ENCODE measurements around the gene EFNA5. TPM values are rescaled to one million over a fixed set of nuclear protein-coding genes. Genes with fewer than 3 reads are reported as not detected.
A peak's percentile ranks its signal among the peaks of the same experiment; 100 is the strongest.

EFNA5 gene
- total RNA-seq, 1 experiment from 2014 or later, result 13.1 TPM

- DNase-seq (ENCODE audit: low read depth), result peak; percentile 54
Measured at GRCh38 chr5:107673039-107673367, 2.3 kb upstream of the EFNA5 start.

- peak; percentile 97 for DNase-seq (ENCODE audit: low read depth)
Measured at GRCh38 chr5:107672211-107673038, 1.7 kb upstream of the EFNA5 start.

DNA sequence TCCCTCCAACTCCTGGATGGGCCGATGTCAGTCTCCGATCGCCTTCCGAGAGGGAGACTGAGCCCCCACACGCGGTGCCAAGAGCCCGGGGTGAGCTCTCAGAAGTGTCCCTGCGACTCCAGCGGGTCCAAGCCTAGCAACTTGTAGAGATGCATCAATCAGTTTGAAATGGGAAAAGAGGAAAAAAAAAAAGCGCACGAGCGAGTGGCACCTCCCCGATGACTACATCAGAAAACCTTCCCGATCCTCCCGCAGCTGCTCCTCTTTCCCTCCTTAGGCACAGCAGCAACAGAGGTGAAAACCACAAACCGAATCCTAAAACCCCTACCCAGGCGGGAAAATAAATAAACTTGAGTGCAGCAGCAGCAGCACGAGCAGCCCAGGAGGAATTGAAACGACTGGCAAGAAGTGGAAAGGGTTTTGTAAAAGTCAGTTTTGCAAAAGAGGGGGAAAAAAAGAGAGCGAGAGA is 1.0 kb upstream of the EFNA5 start:
- DNase-seq (ENCODE audit: low read depth), result peak; percentile 89

- DNase-seq (ENCODE audit: low read depth), result peak; percentile 43
Measured at GRCh38 chr5:107670087-107670931, 428 bp downstream of the EFNA5 start.

DNA sequence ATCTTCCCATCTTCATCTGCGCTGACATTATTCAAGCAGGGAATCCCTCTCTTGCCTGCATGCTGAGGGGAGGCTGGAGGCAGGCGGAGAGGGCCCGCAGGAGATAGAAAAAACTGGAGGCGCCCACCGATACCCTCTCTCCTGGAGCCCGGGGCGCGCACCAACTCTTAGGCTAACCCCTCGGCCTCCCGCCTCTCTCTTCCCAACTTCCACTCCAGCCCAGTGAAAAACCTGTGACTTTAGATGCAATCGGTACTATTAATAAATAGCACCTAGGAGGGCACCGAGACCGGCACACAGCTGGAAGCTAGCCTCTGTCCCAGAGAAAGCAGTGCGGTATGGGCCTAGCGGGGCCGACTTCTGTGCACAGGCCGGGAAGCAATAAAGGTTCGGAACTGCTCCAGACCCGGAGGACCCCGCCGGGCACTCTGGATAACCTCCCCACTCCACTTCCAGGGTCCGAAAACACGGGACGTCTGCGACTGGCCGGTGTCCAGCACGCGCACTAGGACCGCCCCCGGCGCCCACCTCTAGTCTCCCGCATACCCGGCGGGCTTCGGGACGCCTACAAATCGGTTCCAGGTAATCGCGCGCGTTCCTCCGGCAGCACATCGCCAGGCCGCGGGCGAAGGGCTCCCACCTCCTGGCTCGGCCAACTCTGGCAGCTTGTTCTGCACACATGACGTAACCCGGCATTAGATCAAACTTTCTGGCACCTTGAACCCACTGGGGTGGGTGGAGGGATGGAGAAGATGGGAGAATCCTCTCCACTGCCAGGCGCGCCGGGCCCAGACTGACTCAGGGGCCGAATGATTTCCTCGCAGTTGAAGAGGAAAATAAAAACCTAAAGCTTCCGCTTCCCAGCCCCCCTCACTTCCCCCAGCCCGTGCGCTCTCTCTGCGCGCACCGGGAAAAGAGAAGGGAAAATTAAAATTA is 1.4 kb downstream of the EFNA5 start:
- peak; percentile 36 for DNase-seq (ENCODE audit: low read depth)

DNA sequence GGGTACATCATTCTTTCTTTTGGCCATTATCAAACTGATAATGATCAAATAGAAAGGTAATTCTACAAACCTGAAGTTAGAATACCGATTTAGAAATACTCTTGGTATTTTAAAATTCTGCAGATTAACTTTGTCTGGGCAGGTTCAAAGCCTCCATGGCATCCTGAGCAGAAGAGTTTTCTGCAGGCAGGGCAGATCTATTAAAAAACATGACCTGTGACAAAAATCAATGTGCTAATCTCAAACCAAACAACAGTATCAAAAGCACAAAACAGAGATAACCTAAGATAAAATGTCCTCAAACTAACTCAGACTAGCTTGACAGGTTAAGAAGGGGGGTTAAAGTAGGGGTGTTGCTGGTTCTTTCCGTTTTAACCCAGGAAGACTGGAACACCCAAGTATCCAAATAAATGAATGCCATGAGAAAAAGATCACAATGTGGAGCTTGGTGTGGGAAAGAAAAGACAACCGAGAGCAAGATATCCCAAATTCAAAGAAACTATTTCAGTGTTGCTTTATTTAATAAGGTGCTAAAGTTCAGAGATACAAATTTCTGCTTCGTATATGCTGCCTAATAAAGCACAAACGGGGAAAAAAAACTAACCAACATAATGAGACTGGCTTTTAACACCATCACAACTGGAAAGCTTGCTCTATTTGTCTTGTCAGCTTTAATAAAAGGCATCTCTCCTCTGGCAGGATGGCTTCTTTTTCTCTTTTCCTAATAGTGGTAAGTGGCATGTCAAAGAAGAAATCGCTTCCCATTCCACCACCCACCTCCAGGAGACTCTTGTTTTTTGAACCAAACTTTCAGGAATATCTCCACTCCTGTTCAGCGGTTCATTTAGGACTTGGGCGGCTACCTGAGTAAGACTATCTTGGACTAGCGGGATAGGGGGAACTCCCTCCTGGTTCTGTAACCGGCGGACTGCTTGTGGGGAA is 2.3 kb downstream of the EFNA5 start:
- DNase-seq (ENCODE audit: low read depth), result no peak

- DNase-seq (ENCODE audit: low read depth), result no peak
Measured at GRCh38 chr5:107666051-107666655, 4.6 kb downstream of the EFNA5 start.

GRCh38 chr5:107665036-107665570 is 5.6 kb downstream of the EFNA5 start:
- DNase-seq (ENCODE audit: low read depth), result no peak

- DNase-seq (ENCODE audit: low read depth), result no peak
Measured at GRCh38 chr5:107663697-107664096, 7.0 kb downstream of the EFNA5 start.

DNA sequence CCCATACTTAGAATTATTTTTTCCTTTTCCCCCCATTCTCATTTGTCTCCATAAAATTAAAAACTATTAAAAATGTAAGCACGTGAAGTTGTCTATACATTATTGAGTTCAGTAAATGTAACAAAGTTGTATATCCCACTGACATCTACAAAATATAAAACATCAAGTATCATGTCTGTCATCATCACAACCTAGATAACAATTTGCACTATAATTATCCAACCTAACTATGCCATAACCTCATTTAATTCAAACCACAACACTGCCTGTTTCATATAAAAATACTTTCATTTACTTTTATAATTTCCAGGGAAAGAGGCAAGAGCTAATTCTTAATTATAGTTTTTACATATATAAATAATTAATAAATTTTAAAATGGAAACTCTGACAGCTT is 9.1 kb downstream of the EFNA5 start:
- DNase-seq (ENCODE audit: low read depth), result no peak

- DNase-seq (ENCODE audit: low read depth), result no peak
Measured at GRCh38 chr5:107661038-107661649, 9.6 kb downstream of the EFNA5 start.

DNA sequence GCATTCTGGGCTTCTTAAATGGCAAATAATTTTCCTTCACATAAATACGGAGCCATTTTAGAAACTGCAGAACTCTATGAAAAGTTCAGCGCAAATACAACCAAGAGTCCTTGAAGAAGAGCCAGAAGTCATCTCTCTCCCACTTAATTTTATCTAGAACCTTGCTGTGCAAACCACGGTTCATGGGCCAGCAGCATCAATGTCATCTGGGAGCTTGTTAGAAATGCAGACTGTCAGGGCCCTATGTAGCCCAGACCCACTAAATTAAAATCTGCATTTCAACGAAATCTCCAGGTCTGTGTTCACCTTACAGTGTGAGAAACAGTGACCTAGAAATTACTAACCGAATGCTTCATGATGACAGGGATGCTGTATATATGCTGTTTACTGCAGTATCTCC is 12.2 kb downstream of the EFNA5 start:
- no peak for DNase-seq (ENCODE audit: low read depth)

DNA sequence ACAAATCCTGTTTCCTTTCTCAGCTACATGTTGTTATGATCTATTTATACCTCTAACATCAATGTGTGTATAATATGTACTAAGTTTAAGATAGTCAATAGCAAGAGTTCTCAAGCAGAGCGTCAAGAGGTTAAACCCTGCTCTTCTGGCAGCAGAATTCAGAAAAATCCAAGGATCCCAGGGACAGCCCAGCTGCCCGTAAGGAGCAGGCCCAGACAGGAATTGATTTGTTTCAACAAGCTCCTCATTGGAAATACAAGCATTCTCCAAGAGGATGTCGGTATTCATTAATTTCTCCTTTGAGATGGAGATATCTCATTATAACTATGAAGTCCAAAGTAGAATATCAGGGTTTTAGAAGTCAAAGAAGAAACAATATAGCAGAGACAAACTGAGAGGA is 14.9 kb downstream of the EFNA5 start:
- DNase-seq (ENCODE audit: low read depth), result no peak

GRCh38 chr5:107654827-107655226 is 15.9 kb downstream of the EFNA5 start:
- no peak for DNase-seq (ENCODE audit: low read depth)

DNA sequence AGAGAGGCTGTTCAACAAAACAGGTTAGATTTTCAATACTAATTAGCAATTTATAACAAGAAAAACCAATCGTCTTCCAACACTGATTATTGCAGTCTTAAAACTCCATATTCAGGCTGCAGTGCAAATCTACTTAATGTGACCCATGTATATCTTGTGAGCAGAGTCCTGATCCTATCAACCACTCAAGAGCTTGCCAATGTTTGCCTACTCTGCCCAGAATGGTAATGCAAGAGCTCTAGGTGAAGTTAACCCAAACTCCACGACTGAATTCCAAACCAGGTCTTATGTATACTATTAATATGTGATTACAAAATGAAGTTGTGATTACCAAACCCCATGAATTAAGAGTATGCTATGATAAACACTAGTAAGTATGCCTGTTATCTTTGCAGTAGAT is 17.1 kb downstream of the EFNA5 start:
- DNase-seq (ENCODE audit: low read depth), result no peak

DNA sequence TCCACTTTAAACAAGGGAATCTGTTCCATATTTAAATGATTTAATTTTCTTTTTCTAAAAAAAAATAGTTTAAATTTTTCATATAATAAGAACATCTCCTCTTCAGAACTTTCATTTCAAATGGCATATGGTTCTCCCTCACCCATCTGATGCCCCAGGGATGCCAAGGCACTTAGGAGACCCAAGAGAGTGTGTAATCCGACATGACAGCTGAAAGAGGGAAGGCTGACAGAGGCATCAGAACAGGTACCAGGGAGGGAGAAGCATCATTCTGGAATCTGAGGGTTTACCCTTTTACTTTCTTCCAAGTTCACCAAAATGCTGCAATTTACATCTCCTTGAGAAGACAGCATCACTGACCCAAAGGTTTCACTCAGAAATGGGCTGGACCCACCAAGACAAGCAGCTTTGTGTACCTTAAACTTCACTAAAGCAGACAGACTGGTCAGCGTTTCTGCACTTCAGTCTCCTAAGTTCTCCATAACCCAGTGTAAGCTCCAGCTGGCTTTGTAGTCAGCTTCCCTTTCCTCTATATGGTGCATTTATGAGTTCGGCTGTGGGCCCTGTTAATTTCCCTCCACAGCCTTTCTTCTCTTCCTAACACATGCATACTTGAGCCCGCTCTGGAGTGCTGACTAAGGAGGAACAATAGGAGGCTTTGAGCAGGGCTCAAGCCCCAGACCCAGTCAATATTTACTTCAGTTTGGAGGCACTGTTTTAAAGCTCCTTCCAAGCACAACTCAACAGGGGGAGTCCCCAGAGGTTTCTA is 17.7 kb downstream of the EFNA5 start:
- DNase-seq (ENCODE audit: low read depth), result no peak

- no peak for DNase-seq (ENCODE audit: low read depth)
Measured at GRCh38 chr5:107652408-107652807, 18.3 kb downstream of the EFNA5 start.

GRCh38 chr5:107651325-107651724 is 19.4 kb downstream of the EFNA5 start:
- DNase-seq (ENCODE audit: low read depth), result no peak

DNA sequence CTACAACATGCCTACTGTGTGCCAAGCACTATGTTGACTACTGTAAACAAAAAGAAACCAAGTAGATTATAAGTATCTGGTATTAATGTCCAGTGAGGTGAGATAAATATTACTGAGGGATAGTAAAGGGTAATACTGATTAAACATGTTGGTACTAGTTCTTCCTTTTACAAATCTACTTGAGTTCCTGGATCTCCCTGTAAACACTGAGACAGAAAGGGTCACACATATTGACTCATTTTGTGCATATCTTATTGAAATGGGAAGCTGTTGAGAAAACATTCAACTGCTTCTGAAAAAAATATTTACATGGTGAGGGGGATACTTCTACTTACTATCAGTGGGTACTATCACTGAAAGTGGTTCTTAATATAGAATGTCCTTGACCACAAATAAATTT is 24.3 kb downstream of the EFNA5 start:
- no peak for DNase-seq (ENCODE audit: low read depth)
